Neural crest cell (in vitro differentiated cells): ENCODE results near the gene CATSPERD. TPM values are rescaled to one million over a fixed set of nuclear protein-coding genes. Genes with fewer than 3 reads are reported as not detected.

Experiments used
- DNase-seq: peaks from one replicate; pipeline ENCODE4 v3.0.0; 2021; ENCODE audit warnings: low read depth, mixed read lengths, low spot score
- H3K27ac Mint-ChIP-seq: one replicate; pipeline ENCODE4 v1.8.0; 2021; ENCODE audit warnings: mild to moderate bottlenecking, mixed read lengths; ENCODE audit not compliant: unreplicated experiment
- H3K27me3 Mint-ChIP-seq: 2 replicates; pipeline ENCODE4 v1.8.0; 2021; ENCODE audit warnings: low read depth, mild to moderate bottlenecking, mixed read lengths
- H3K36me3 Mint-ChIP-seq: 2 replicates; pipeline ENCODE4 v1.8.0; 2021; ENCODE audit warnings: low read depth, mild to moderate bottlenecking, mixed read lengths
- H3K4me1 Mint-ChIP-seq: 2 replicates; pipeline ENCODE4 v1.8.0; 2021; ENCODE audit warnings: mixed read lengths
- H3K4me3 Mint-ChIP-seq: one replicate; pipeline ENCODE4 v1.8.0; 2021; ENCODE audit warnings: mild to moderate bottlenecking, mixed read lengths
- H3K9me3 Mint-ChIP-seq: 2 replicates; pipeline ENCODE4 v1.8.0; 2021; ENCODE audit warnings: mixed read lengths
- CTCF ChIP-seq: fragments of 200-600 bp; sonication (generic); conservative IDR thresholded peaks from 2 replicates; pipeline ENCODE4 v1.5.0; 2021; ENCODE audit warnings: antibody characterized with exemption, mild to moderate bottlenecking
- long read RNA-seq: library from polyadenylated mRNA; unstranded; transcript quantifications from one replicate; pipeline ENCODE4 v2.0.0, GENCODE V29; 2020
- total RNA-seq: library from RNA; stranded (reverse); gene quantifications from 2 replicates; pipeline ENCODE4 v1.2.1, GENCODE V29; 2021

The CATSPERD gene
- total RNA-seq = not detected in 2 replicates
- long read RNA-seq = 0 reads

DNA sequence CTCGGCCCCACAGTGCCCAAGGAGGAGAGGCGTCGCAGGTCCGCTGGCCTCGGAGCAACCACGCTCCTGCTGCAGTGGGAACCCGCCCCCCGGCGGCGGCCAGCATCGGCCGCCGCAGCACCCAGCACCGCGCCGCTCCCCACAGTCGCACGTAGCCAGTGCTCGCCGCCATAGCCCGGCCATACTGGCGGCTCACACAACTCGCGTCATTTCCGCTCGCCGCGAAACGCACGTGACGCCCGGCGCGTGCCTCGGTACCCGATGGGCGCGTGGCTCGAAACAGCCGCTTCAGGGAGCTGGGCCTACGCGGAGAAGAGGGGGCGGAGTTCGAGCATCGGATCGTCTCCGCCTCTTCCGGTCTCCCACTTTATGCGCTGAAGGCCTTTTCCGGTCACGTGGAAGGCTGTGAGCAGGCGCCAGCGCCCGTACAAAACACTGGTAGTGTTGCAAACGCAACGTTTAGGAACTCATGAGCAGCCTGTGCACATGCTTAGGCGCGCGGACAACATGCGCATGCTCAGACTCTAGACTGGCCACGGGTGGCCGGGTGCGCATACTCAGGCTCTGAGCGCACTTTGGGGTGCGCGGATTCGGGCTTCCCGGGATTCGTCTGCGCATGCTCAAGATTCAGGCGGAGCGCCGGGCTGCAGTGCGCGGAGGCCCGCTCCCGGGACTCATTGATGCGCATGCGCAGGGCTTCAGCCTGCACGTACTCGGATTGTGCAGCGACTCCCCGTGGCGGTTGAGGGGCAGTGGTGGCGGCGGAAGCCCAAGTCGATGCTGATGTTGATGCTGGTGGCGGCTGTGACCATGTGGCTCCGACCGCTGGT, at the start of gene CATSPERD, which contains the start of gene LONP1:
CATSPERD (plus strand) TSS at position 677 of the 830 bp plus-strand sequence; CDS start at position 778, 101 bp downstream.
LONP1 (minus strand) TSS at position 186 of the 830 bp plus-strand sequence; CDS start at position 172, 14 bp downstream.
- Mint-ChIP-seq H3K4me3 (peak within 1 kb of the TSS; percentile 98), H3K4me1 (peaks cover 13% of the 10 kb centered on the region), H3K27me3 (peaks cover 4% of the 10 kb centered on the region), H3K9me3 (no peaks in the 10 kb centered on the region), H3K36me3 (no peaks in the 10 kb centered on the region), H3K27ac (peak within 1 kb of the TSS; percentile 94)
- DNase-seq = peak; percentile 99
- peak; percentile 84 for TF ChIP-seq CTCF

GRCh38 chr19:5671600-5671999, 48.8 kb upstream of the CATSPERD start:
- Mint-ChIP-seq H3K27ac (no peak overlapping the region), H3K9me3 (no peaks in the 10 kb centered on the region), H3K4me1 (no peaks in the 10 kb centered on the region), H3K27me3 (no peaks in the 10 kb centered on the region), H3K36me3 (peaks cover 17% of the 10 kb centered on the region), H3K4me3 (no peak overlapping the region)
- no peak for TF ChIP-seq CTCF
- DNase-seq = no peak

DNA sequence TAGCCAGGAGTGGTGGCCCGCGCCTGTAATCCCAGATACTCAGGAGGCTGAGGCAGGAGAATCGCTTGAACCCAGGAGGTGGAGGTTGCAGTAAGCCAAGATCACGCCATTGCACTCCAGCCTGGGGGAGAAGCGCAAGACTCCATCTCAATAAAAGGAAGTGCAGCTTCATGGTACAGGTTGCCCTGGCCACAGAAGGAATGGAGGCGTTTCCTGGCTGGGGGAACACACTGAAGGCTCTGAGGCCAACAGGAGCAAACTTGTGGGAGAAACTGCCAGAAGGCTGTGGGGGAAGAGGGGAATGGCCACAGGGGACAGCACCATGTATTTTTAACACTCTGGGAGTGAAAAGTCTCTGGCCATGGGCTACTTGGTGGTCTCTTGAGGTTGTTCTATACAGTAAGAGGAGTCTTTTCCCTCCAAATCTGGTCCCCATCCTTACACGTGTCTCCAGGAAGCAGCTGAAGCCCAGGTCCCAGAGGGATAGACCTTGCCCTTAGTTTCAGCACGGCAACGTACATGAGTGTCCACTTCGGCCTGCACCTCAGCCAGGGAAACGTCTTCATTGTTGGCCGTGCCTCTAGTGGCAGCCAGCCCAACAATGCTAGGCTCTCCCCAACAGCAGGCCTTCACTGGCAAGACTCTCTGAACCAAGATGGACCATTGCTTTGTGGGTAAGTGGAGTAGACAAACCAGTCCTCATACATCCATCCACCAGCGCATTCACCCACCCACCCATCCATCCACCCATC, 47.6 kb upstream of the CATSPERD start:
- Mint-ChIP-seq H3K4me3 (peak overlapping the region; percentile 49), H3K27ac (no peak overlapping the region), H3K4me1 (no peaks in the 10 kb centered on the region), H3K36me3 (peaks cover 11% of the 10 kb centered on the region), H3K27me3 (no peaks in the 10 kb centered on the region), H3K9me3 (no peaks in the 10 kb centered on the region)
- TF ChIP-seq CTCF = no peak
- DNase-seq = no peak

DNA sequence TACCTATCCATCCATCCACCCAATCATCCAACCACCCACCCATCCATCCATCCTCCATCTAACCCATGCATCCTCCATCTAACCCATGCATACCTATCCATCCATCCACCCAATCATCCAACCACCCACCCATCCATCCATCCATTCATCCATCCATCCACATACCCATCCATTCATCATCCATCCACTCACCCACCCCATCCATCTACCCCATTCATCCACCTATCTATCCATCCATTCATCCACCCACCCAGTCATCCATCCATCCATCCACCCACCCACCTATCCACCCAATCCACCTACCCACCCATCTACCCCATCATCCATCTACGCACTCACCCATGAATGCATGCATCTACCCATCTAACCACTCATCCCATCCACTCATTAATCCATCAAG, 46.7 kb upstream of the CATSPERD start:
- Mint-ChIP-seq H3K4me1 (no peaks in the 10 kb centered on the region), H3K36me3 (peaks cover 11% of the 10 kb centered on the region), H3K27ac (no peak overlapping the region), H3K27me3 (no peaks in the 10 kb centered on the region), H3K4me3 (peak overlapping the region; percentile 1), H3K9me3 (no peaks in the 10 kb centered on the region)
- no peak for DNase-seq
- no peak for TF ChIP-seq CTCF

- peak overlapping the region; percentile 61 for H3K4me3 Mint-ChIP-seq
- no peak overlapping the region for H3K27ac Mint-ChIP-seq
- H3K9me3 Mint-ChIP-seq = no peaks in the 10 kb centered on the region
- H3K27me3 Mint-ChIP-seq = no peaks in the 10 kb centered on the region
- TF ChIP-seq CTCF = no peak
- DNase-seq = no peak
- H3K4me1 Mint-ChIP-seq = peaks cover 8% of the 10 kb centered on the region
- peaks cover 11% of the 10 kb centered on the region for H3K36me3 Mint-ChIP-seq
These were observed 45.7 kb upstream of the CATSPERD start for GRCh38 chr19:5674714-5675113.
